SKM-1 (cell line): ENCODE results near the gene LYPLA2.
"Not testable (repeated sequence)": the region's sequence is repeated elsewhere in the genome, so short reads cannot be mapped to it uniquely, and the experiment has no call there.

Source experiments
- DNase-seq: peaks from one replicate; lab custom pipeline; 2025; ENCODE audit not compliant: unreplicated experiment; lab: John Stamatoyannopoulos, UW

Gene LYPLA2

DNA sequence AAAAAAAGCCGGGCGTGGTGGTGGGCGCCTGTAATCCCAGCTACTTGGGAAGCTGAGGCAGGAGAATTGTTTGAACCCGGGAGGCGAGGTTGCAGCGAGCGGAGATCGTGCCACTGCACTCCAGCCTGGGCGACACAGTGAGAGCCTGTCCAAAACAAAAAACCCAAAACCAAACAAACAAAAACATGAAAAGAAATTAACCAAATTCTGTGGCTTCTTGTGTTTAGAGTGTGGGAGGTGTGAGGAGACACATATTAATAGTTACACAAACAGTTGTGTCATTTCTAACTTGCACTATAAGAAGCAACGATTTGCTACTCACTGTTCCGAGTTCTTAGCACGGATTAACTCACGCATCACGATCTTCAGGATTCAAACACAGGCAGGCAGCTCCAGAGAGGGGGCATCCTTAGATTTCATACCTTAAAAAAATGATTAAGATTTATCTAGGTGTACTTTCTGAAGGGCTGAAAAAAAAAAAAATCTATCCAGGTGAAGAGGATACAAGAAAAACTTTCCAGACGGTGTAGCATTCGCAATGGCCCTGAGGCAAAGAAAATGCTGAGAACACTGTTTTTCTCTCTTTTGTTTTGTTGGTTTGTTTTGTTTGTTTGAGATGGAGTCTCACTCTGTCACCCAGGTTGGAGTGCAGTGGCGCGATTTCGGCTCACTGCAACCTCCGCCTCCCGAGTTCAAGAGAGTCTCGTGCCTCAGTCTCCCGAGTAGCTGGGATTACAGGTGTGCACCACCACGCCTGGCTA lies 35.0 kb downstream of the LYPLA2 start:
- no peak for DNase-seq

DNA sequence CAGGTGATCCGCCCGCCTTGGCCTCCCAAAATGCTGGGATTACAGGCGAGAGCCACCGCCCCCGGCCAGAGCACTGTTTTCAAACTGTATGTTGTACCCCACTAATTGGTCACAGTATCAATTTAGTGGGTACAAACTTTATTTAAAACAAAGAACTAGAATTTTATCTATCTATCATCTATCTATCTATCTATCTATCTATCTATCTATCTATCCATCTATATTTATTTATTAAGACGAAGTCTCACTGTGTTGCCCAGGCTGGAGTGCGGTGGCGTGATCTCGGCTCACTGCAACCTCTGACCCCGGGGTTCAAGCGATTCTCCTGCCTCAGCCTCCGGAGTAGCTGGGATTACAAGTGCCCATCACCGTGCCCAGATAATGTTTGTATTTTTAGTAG lies 35.6 kb downstream of the LYPLA2 start:
- DNase-seq, result not testable (repeated sequence)

DNA sequence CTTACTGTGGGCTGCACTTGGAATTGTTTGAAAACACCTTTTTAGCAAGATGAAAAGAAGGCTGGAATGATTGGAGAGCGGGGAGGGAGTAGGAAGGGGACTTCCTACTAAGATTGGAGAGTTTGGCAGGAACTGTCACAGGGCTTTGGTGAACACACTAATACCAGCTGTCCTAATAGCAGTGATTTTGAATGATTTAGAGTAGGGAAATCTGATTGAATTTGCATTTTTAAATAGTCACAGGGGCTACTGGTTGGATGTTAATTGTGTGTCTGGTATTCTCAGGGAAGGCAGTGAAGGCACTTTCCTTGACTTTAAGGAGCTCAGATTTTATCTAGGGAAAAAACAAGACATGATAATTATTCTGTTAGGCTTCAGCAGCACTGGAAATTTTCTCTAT lies 36.8 kb downstream of the LYPLA2 start:
- DNase-seq, result no peak

DNA sequence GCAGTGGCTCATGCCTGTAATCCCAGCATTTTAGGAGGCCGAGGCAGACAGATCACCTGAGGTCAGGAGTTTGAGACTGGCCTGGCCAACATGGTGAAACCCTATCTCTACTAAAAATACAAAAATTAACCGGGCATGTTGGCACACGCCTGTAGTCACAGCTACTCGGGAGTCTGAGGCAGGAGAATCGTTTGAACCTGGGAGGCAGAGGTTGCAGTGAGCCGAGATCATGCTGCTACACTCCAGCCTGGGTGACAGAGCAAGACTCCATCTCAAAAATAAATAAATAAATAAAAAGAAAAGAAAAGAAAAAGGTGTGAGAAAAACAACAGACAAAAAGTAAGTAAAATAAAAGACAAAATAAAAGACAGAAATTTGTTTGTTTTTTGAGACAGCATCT lies 43.2 kb downstream of the LYPLA2 start:
- not testable (repeated sequence) for DNase-seq

DNA sequence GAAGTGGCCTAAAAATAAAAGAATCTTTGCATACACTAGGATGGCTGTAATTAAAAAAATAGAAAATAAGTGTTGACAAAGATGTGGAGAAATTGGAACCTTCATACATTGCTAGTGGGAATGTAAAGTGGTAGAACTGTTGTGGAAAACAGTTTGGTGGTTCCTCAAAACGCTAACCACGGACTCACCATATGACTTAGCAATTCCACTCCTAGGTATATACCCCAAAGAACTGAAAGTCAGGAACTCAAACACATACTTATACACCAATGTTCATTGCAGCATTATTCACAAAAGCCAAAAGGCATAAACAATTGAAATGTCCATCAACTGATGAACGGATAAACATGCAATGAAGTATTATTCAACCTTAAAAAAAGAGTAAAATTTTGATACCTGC lies 45.1 kb downstream of the LYPLA2 start:
- no peak for DNase-seq

DNA sequence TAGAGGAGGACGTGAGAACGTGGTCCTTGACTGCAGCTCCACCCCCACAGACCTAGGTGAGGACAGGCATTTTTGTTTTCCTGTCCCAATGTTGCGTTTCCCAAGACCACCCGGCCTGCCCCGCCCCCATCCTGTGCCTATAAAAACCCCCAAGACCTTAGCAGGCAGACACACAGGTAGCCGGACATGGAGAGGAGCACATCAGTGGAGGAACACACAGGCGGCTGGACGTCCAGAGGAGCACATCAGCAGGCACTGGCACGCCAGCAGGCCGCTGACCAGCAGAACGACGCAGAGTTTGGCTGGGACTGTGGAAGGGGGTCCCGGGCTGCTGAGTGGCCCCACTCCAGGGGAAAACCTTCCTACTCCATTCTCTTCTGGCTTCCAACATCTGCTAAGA lies 47.0 kb downstream of the LYPLA2 start:
- DNase-seq, result no peak

DNA sequence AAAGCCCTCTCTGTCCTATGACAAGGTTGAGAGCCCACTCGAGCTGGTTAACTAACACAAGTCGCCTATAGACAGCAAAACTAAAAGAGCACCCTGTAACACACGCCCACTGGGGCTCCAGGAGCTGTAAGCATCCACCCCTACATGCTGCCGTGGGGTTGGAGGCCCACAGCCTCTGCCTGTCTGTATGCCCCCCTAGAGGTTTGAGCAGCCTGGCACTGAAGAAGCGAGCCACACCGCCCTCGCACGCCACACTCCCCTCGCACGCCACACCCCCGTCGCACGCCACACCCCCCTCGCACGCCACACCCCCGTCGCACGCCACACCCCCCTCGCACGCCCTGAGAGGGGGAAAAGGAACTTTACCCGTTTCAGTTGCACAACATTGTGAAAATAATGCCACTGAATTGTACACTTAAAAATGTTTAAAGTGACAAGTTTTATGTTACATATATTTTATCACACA lies 47.5 kb downstream of the LYPLA2 start:
- DNase-seq, result no peak

DNA sequence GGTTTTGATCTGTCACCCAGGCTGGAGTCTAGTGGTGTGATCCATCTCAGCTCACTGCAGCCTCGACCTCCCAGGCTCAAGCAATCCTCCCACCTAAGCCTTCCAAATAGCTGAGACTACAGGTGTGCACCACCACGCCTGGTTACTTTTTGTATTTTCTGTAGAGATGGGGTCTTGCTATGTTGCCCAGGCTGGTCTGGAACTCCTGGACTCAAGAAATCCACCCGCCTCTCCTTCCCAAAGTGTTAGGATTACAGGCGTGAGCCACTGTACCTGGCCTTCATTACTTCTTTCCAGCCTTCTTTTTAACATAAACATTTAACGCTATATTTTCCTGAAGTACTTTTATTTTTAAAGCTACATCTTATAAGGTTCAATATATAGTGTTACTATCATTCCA lies 52.7 kb downstream of the LYPLA2 start:
- no peak for DNase-seq
